K562 (cell line): ENCODE results near the gene PROK1. TPM values are rescaled to one million over a fixed set of nuclear protein-coding genes. Genes with fewer than 3 reads are reported as not detected.

Source experiments
- ATAC-seq: fragments of 200-7000 bp; cut with Tn5 transposase; 3 replicates; pipeline ENCODE4 v1.9.1; 2020; ENCODE audit warnings: moderate library complexity
- BruUV-seq: library from RNA; stranded (reverse); fragments of 400-500 nt; replicated peaks from 2 replicates; lab custom pipeline; 2021; lab: Mats Ljungman, UMichigan
- CTCF ChIA-PET: fragments of 300-600 bp; formaldehyde crosslinking; extraction: SDS; loops from one replicate; lab custom pipeline; 2021; ENCODE audit warnings: low intra/inter-chr PET ratio; lab: Yijun Ruan, JAX
- POLR2A ChIA-PET: fragments of 300-600, 350-650 bp; sonication (Branson Sonifier 250); formaldehyde crosslinking; extraction: SDS; loops from one replicate; lab custom pipeline; 2021; ENCODE audit warnings: antibody characterized with exemption, inconsistent platforms; lab: Yijun Ruan, JAX
- DNase-seq, 4 experiments: peaks; one replicate each; pipeline versions ENCODE4 v3.0.0 to v3.0.0-alpha.2; 2011 to 2018; ENCODE audit warnings: low spot score in 3 of 4, mixed read lengths in 3 of 4; ENCODE audit errors: extremely low read depth in 1 of 4
- FAIRE-seq: peaks from 2 replicates; lab custom pipeline; 2011; peaks lifted over from hg19 to GRCh38; lab: Jason Lieb, UNC
- H2AFZ ChIP-seq: 2 replicates; pipeline ENCODE4 v1.6.0; 2011; ENCODE audit warnings: low read depth, low read length, control low read depth, inconsistent platforms
- H3K27ac ChIP-seq: fragments of 200-600 bp; 3 replicates; pipeline ENCODE4 v1.8.0; 2011; ENCODE audit warnings: low read depth, mild to moderate bottlenecking, control low read depth, inconsistent platforms, low read length, moderate library complexity, mixed read lengths; ENCODE audit errors: extremely low read depth
- H3K27me3 ChIP-seq, 2 experiments: fragments of 300-600 bp in 1 of 2; 2 replicates in 1 of 2; 3 replicates in 1 of 2; pipeline versions ENCODE4 v1.6.0 to v1.8.0; 2011; ENCODE audit warnings: inconsistent platforms in 2 of 2, low read length in 2 of 2, mild to moderate bottlenecking in 1 of 2, mixed read lengths in 1 of 2, moderate library complexity in 1 of 2; ENCODE audit not compliant: control insufficient read depth in 2 of 2, insufficient read depth in 2 of 2
- H3K36me3 ChIP-seq: fragments of 300-600 bp; 3 replicates; pipeline ENCODE4 v1.8.0; 2011; ENCODE audit warnings: mild to moderate bottlenecking, low read length, inconsistent platforms; ENCODE audit not compliant: control insufficient read depth, insufficient read depth
- H3K4me1 ChIP-seq, 2 experiments: fragments of 200-600 bp in 1 of 2; replicated peaks in 1 of 2; 2 replicates in 1 of 2; 3 replicates in 1 of 2; pipeline versions ENCODE4 v1.5.1 to v1.8.0; 2011; ENCODE audit warnings: inconsistent platforms in 2 of 2, low read length in 2 of 2, mild to moderate bottlenecking in 1 of 2, mixed read lengths in 1 of 2, moderate library complexity in 1 of 2; ENCODE audit not compliant: control insufficient read depth in 2 of 2, insufficient read depth in 2 of 2
- H3K4me2 ChIP-seq: 2 replicates; pipeline ENCODE4 v1.6.1; 2011; ENCODE audit warnings: low read length, control low read depth, inconsistent platforms, mixed read lengths; ENCODE audit not compliant: insufficient read depth
- H3K4me3 ChIP-seq: fragments of 200-600 bp; sonication (generic), shearing (Covaris generic); 2 replicates; pipeline ENCODE4 v1.5.1; 2016; ENCODE audit warnings: control low read depth, inconsistent platforms
- H3K79me2 ChIP-seq: fragments of 200-600 bp; 3 replicates; pipeline ENCODE4 v1.8.0; 2011; ENCODE audit warnings: low read length, inconsistent platforms; ENCODE audit not compliant: control insufficient read depth, insufficient read depth
- H3K9ac ChIP-seq, 2 experiments: 2 replicates each; pipeline versions ENCODE4 v1.6.0 to v1.6.1; 2011; ENCODE audit warnings: low read depth in 2 of 2, low read length in 2 of 2, control low read depth in 1 of 2, inconsistent platforms in 1 of 2, mild to moderate bottlenecking in 1 of 2, mixed read lengths in 1 of 2; ENCODE audit not compliant: insufficient read depth in 1 of 2
- H3K9me1 ChIP-seq: one replicate; pipeline ENCODE4 v1.6.0; 2011; ENCODE audit warnings: inconsistent platforms, mild to moderate bottlenecking, low read length, moderate library complexity; ENCODE audit not compliant: control insufficient read depth, insufficient read depth
- H3K9me3 ChIP-seq: replicated peaks from 2 replicates; pipeline ENCODE4 v1.5.1; 2011; ENCODE audit warnings: low read depth, low read length, inconsistent platforms; ENCODE audit not compliant: control insufficient read depth, insufficient read depth
- H4K20me1 ChIP-seq: replicated peaks from 2 replicates; pipeline ENCODE4 v1.6.1; 2011; ENCODE audit warnings: low read length, inconsistent platforms, mixed read lengths; ENCODE audit not compliant: control insufficient read depth, insufficient read depth
- JUND ChIP-seq, 2 experiments: IDR thresholded peaks; 2 replicates in 1 of 2; 3 replicates in 1 of 2; pipeline ENCODE4 v1.6.1; 2011; ENCODE audit warnings: borderline replicate concordance in 2 of 2, low read depth in 2 of 2, low read length in 2 of 2, improper control_type of control experiment in 1 of 2, missing biosample characterization in 1 of 2, missing genetic modification characterization in 1 of 2, missing genetic modification reagents in 1 of 2
- NR4A1 ChIP-seq, 2 experiments: fragments of 250-450 bp in 1 of 2; fragments of 450-650 bp in 1 of 2; sonication (Bioruptor Pico) in 1 of 2; IDR thresholded peaks; 2 replicates each; pipeline versions ENCODE4 v1.4.0 to v1.6.1; 2016 to 2020; ENCODE audit warnings: mild to moderate bottlenecking in 2 of 2, missing compliant biosample characterization in 1 of 2, missing genetic modification characterization in 1 of 2, moderate library complexity in 1 of 2
- POLR2AphosphoS5 ChIP-seq: IDR thresholded peaks from 2 replicates; pipeline ENCODE4 v1.6.1; 2011; ENCODE audit warnings: mild to moderate bottlenecking, low read depth, low read length, moderate library complexity; ENCODE audit not compliant: control insufficient read depth, insufficient read depth
- PTBP1 ChIP-seq: fragments of 200-400 bp; formaldehyde crosslinking; IDR thresholded peaks from 2 replicates; pipeline ENCODE4 v1.6.1; 2017; ENCODE audit warnings: low read depth, low read length
- RBM22 ChIP-seq: fragments of 200-400 bp; formaldehyde crosslinking; IDR thresholded peaks from 2 replicates; pipeline ENCODE4 v1.6.1; 2018; ENCODE audit warnings: low read length, low read depth; ENCODE audit not compliant: poor library complexity, severe bottlenecking
- RCOR1 ChIP-seq, 2 experiments: IDR thresholded peaks; 2 replicates each; pipeline ENCODE4 v1.6.1; 2012; ENCODE audit warnings: low read depth in 2 of 2, low read length in 2 of 2, borderline replicate concordance in 1 of 2, improper control_type of control experiment in 1 of 2
- SMARCE1 ChIP-seq: fragments of 450-650 bp; IDR thresholded peaks from 2 replicates; pipeline ENCODE4 v1.7.1; 2016; ENCODE audit warnings: mild to moderate bottlenecking
- TARDBP ChIP-seq: fragments of 450-650 bp; IDR thresholded peaks from 2 replicates; pipeline ENCODE4 v1.6.1; 2016
- YBX1 ChIP-seq: fragments of 450-650 bp; IDR thresholded peaks from 2 replicates; pipeline ENCODE4 v1.7.1; 2016; ENCODE audit warnings: mild to moderate bottlenecking
- ZBTB17 ChIP-seq: fragments of 450-650 bp; formaldehyde crosslinking; IDR thresholded peaks from 2 replicates; pipeline ENCODE4 v1.4.0; 2020; ENCODE audit warnings: mild to moderate bottlenecking
- ZC3H8 ChIP-seq: fragments of 450-650 bp; IDR thresholded peaks from 2 replicates; pipeline ENCODE4 v1.6.1; 2017
- ZNF764 ChIP-seq: fragments of 250-450 bp; sonication (Bioruptor Pico); IDR thresholded peaks from 2 replicates; pipeline ENCODE4 v1.4.0; 2020; ENCODE audit warnings: low read depth, mild to moderate bottlenecking, moderate library complexity
- WGBS: fragments of 100-300 bp; shearing (Covaris generic); methylation state at CpG from one replicate; pipeline ENCODE4 v1.1.6; 2016; ENCODE audit warnings: low coverage, mixed read lengths; ENCODE audit not compliant: insufficient coverage; ENCODE audit errors: missing lambda C conversion rate; 5-methylcytosine and 5-hydroxymethylcytosine counted together
- in situ Hi-C: fragments of 300-500 bp; cut with MboI; formaldehyde crosslinking; loops from 4 replicates; pipeline ENCODE4 v1.15.0; 2018; ENCODE audit warnings: inconsistent platforms, mixed read lengths
- intact Hi-C: fragments of 100-400 bp; cut with micrococcal nuclease; formaldehyde crosslinking; loops from 2 replicates; pipeline ENCODE4 v1.14.2; 2022
- polyA plus RNA-seq, 8 experiments: library from polyadenylated mRNA; depleted of rRNA in 4 of 8; stranded (reverse) in 5 of 8; unstranded in 3 of 8; fragments of >200 nt; fragmentation: Nextera tagmentation in 2 of 8; fragmentation: Illumina TruSeq in 1 of 8; extraction: Ambion mirVana in 2 of 8; extraction: Trizol in 1 of 8; gene quantifications; 2 replicates each; pipeline versions ENCODE4 v1.2.1 to v1.2.3, GENCODE V29; 2011 to 2014; ENCODE audit warnings: inconsistent platforms in 1 of 8, missing spikeins in 1 of 8
- total RNA-seq, 7 experiments: library from RNA; depleted of rRNA in 6 of 7; stranded (reverse); fragments of >200 nt in 6 of 7; fragmentation: Illumina TruSeq in 2 of 7; extraction: Trizol in 2 of 7; gene quantifications; 2 replicates each; pipeline versions ENCODE4 v1.2.1 to v1.2.3, GENCODE V29; 2011 to 2021; ENCODE audit warnings: low replicate concordance in 1 of 7
- TF ChIP-seq, protein P1 (sequence below): fragments of 250-450 bp; sonication (Bioruptor Pico); IDR thresholded peaks from 2 replicates; pipeline ENCODE4 v1.5.0; 2021; ENCODE audit warnings: mild to moderate bottlenecking, borderline replicate concordance
- TF ChIP-seq, protein P2 (sequence below): sonication (generic); formaldehyde crosslinking; IDR thresholded peaks from 2 replicates; pipeline ENCODE4 v1.8.0; 2022; ENCODE audit warnings: mild to moderate bottlenecking, missing genetic modification reagents

The PROK1 gene
- total and polyA plus RNA-seq, 9 of the 15 experiments (the other 6 are each of a cell fraction or from before 2014, with no cell fraction given), result 0.15 TPM; not detected in 8

DNA sequence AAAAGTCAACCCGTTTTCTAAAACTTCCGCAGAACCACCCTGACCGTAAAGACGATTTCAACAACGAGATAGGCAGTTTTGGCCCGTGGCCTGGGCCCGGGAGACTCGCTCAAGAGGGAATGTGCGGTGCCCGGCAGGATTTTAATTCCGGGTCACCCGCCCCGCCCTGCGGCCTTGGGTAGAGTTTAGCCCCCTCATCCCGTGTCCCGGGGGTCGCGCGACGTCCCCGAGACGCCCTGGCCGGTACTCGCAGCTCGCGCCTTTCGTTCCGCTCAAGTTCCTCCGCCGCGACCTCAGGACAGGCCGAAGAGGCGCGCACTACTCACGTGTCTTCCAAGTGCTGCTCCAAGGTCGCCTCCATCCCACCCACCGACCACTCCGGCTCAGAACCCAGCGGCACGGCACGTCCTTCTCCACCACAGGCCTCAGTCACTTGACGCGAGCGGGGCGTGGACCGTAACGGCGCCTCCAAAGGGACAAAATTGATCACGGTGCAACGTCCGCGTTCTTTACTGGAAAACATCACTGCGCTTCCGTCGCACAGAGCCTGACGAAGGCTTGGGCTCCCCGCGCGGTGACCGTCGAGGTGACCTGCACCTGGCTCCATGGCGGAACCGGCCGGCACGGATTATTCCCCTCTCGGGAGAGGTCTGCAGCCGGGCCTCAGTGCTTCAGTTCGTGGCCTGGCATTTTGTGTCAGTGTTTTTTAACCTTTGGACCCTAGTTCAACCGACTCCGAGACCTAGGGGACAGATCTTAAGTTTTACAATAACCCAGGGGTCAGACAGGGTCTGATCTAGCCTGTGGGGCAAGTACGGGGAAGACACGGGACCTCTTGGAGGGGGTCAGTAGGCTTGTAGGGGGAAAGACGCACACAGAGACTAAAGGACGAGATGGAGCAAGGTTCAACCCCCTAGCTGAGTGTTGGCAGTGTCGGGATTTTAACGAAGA is 43.4 kb upstream of the PROK1 start, which contains the start of gene LAMTOR5 (continued):
- TF ChIP-seq RBM22, result peak; percentile 64
- no peak for TF ChIP-seq ZNF764 (CRISPR knock-in tag)
- TF ChIP-seq NR4A1 (CRISPR knock-in tag; IDR thresholded peaks at IDR 0.05), result 0 out of 2 replicates have a peak, but pooled peaks have one; percentile 37
- TF ChIP-seq NR4A1 (tag; IDR thresholded peaks at IDR 0.05), result 0 out of 2 replicates have a peak, but pooled peaks have one; percentile 19
- TF ChIP-seq YBX1, result no peak
- TF ChIP-seq, protein P1, sequence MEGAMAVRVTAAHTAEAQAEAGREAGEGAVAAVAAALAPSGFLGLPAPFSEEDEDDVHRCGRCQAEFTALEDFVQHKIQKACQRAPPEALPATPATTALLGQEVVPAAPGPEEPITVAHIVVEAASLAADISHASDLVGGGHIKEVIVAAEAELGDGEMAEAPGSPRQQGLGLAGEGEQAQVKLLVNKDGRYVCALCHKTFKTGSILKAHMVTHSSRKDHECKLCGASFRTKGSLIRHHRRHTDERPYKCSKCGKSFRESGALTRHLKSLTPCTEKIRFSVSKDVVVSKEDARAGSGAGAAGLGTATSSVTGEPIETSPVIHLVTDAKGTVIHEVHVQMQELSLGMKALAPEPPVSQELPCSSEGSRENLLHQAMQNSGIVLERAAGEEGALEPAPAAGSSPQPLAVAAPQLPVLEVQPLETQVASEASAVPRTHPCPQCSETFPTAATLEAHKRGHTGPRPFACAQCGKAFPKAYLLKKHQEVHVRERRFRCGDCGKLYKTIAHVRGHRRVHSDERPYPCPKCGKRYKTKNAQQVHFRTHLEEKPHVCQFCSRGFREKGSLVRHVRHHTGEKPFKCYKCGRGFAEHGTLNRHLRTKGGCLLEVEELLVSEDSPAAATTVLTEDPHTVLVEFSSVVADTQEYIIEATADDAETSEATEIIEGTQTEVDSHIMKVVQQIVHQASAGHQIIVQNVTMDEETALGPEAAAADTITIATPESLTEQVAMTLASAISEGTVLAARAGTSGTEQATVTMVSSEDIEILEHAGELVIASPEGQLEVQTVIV (CRISPR knock-in tag), result no peak

DNA sequence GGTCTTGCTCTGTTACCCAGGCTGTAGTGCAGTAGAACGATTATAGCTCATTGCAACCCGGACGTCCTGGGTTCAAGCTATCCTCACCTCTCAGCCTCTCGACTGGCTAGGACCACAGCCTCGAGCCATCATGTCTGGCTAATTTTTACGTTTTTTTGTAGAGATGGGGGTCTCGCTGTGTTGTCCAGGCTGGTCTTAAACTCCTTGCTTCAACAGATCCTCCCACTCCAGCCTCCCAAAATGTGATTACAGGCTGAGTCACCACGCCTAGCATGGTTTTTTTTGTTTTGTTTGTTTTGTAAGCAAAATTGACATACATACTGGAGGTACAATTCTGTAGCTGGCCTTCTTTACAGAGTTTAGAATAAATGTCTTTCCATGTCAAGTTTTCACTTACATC is 42.5 kb upstream of the PROK1 start:
- Histone ChIP-seq H3K9ac (peak overlapping the region; percentile 47 to 88; a peak in 3 of 4 replicates), H3K27ac (peak overlapping the region; percentile 91), H3K4me3 (peak overlapping the region; percentile 71), H3K36me3 (peaks cover 22% of the 10 kb centered on the region), H3K4me2 (peak overlapping the region; percentile 95), H3K79me2 (peaks cover 34% of the 10 kb centered on the region), H3K9me1 (no peaks in the 10 kb centered on the region), H3K4me1 (peaks cover 5 to 29% of the 10 kb centered on the region in 2 experiments; a peak in 4 of 5 replicates), H2AFZ (peak overlapping the region; percentile 81; the same call in 1 of the 2 replicates), H4K20me1 (no peaks in the 10 kb centered on the region), H3K27me3 (no peaks in the 10 kb centered on the region), H3K9me3 (no peaks in the 10 kb centered on the region)
- FAIRE-seq (no peak), DNase-seq (peak in 1 of 4 experiments; percentile 59), ATAC-seq (no peak)
- WGBS, result 21% methylated on average over 8 of the region's 8 CpGs
- in situ Hi-C loops, result no loop called here
- ChIA-PET POLR2A (interaction anchor here (0.8 to 1.8 kb wide), 15 partner anchors 10 to 162 kb away, joined by 3 to 7 read pairs (median 4); no protein-coding TSS in a partner anchor), CTCF (no interaction called here)
- intact Hi-C loops, result no loop called here
- TSS peak; percentile 76 for BruUV-seq
- TF ChIP-seq ZBTB17 (no peak), RCOR1 (IDR thresholded peaks at IDR 0.05; ENCODE audit: borderline replicate concordance in 1 of 2, low read depth in 2 of 2, low read length in 2 of 2) (peak in 1 of 2 experiments; percentile 56; a peak in 1 of 4 replicates), JUND (IDR thresholded peaks at IDR 0.05; ENCODE audit: borderline replicate concordance, low read depth, low read length) (peak; percentile 64; the same call in 1 of the 2 replicates), JUND (tag; IDR thresholded peaks at IDR 0.05; ENCODE audit: borderline replicate concordance, low read depth, low read length) (peak; percentile 49; the same call in 1 of the 3 replicates), TARDBP (no peak), ZC3H8 (no peak), PTBP1 (no peak), POLR2AphosphoS5 (no peak), SMARCE1 (peak; percentile 24)
- TF ChIP-seq, protein P2, sequence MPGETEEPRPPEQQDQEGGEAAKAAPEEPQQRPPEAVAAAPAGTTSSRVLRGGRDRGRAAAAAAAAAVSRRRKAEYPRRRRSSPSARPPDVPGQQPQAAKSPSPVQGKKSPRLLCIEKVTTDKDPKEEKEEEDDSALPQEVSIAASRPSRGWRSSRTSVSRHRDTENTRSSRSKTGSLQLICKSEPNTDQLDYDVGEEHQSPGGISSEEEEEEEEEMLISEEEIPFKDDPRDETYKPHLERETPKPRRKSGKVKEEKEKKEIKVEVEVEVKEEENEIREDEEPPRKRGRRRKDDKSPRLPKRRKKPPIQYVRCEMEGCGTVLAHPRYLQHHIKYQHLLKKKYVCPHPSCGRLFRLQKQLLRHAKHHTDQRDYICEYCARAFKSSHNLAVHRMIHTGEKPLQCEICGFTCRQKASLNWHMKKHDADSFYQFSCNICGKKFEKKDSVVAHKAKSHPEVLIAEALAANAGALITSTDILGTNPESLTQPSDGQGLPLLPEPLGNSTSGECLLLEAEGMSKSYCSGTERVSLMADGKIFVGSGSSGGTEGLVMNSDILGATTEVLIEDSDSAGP, result no peak
